ENCODE measurements around the gene AIF1.

- TF ChIP-seq CTCF (IDR thresholded peaks at IDR 0.05; ENCODE audit: low read length), result no peak
- TF ChIP-seq EZH2phosphoT487 (IDR thresholded peaks at IDR 0.05; ENCODE audit: low read length), result no peak
- no peak for TF ChIP-seq EZH2 (optimal IDR thresholded peaks at IDR 0.05; ENCODE audit: low read depth, low read length)
These were observed 16.7 kb downstream of the AIF1 start for GRCh38 chr6:31631681-31632278.

Data from MM.1S (cell line).